HEK293T (cell line): ENCODE data around the gene RPS17.

Experiments used
- SP1 ChIP-seq: fragments of 450-650 bp; IDR thresholded peaks from 2 replicates; pipeline ENCODE4 v1.6.1; 2017
- TARDBP ChIP-seq: fragments of 450-650 bp; IDR thresholded peaks from 2 replicates; pipeline ENCODE4 v1.6.1; 2016

DNA sequence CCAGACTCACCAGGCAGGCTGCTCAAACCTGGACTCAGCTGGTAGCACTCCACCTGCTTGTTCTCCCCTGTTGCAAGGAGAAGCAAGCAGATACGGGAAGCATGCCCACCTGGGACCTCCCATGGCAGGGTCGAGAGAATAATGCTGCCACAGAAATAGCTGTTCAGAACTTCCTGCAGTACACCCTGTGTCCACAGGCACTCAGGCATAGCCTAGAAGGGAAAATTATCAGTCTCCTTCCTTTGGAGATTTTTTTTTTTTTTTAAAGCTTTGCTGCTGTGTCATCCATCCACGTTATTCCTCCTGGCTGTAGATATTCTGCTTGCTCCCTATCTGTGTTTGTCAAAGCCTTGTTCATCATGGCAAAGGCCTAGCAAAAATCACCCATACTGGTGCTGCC is 32.7 kb upstream of the RPS17 start:
- TF ChIP-seq TARDBP (no peak), SP1 (no peak)
